Neural crest cell (in vitro differentiated cells): ENCODE data around the gene ENTREP3. TPM values are rescaled to one million over a fixed set of nuclear protein-coding genes. Genes with fewer than 3 reads are reported as not detected.
A peak's percentile ranks its signal among the peaks of the same experiment; 100 is the strongest.

Experiments used
- DNase-seq: peaks from one replicate; pipeline ENCODE4 v3.0.0; 2021; ENCODE audit warnings: low read depth, mixed read lengths, low spot score
- H3K27ac Mint-ChIP-seq: one replicate; pipeline ENCODE4 v1.8.0; 2021; ENCODE audit warnings: mild to moderate bottlenecking, mixed read lengths; ENCODE audit not compliant: unreplicated experiment
- H3K27me3 Mint-ChIP-seq: 2 replicates; pipeline ENCODE4 v1.8.0; 2021; ENCODE audit warnings: low read depth, mild to moderate bottlenecking, mixed read lengths
- H3K36me3 Mint-ChIP-seq: 2 replicates; pipeline ENCODE4 v1.8.0; 2021; ENCODE audit warnings: low read depth, mild to moderate bottlenecking, mixed read lengths
- H3K4me1 Mint-ChIP-seq: 2 replicates; pipeline ENCODE4 v1.8.0; 2021; ENCODE audit warnings: mixed read lengths
- H3K4me3 Mint-ChIP-seq: one replicate; pipeline ENCODE4 v1.8.0; 2021; ENCODE audit warnings: mild to moderate bottlenecking, mixed read lengths
- H3K9me3 Mint-ChIP-seq: 2 replicates; pipeline ENCODE4 v1.8.0; 2021; ENCODE audit warnings: mixed read lengths
- CTCF ChIP-seq: fragments of 200-600 bp; sonication (generic); conservative IDR thresholded peaks from 2 replicates; pipeline ENCODE4 v1.5.0; 2021; ENCODE audit warnings: antibody characterized with exemption, mild to moderate bottlenecking
- total RNA-seq: library from RNA; stranded (reverse); gene quantifications from 2 replicates; pipeline ENCODE4 v1.2.1, GENCODE V29; 2021

Gene ENTREP3
- total RNA-seq, 1 donor from 2014 or later = 93.1 TPM

GRCh38 chr1:155209312-155209721 is 46.0 kb downstream of the ENTREP3 start:
- no peaks in the 10 kb centered on the region for H3K9me3 Mint-ChIP-seq
- DNase-seq = no peak
- peaks cover 44% of the 10 kb centered on the region for H3K27me3 Mint-ChIP-seq
- peaks cover 44% of the 10 kb centered on the region for H3K4me1 Mint-ChIP-seq
- H3K27ac Mint-ChIP-seq = peak overlapping the region; percentile 95
- peak overlapping the region; percentile 94 for H3K4me3 Mint-ChIP-seq
- TF ChIP-seq CTCF = no peak
- H3K36me3 Mint-ChIP-seq = peaks cover 10% of the 10 kb centered on the region

- no peaks in the 10 kb centered on the region for H3K9me3 Mint-ChIP-seq
- DNase-seq = peak; percentile 76
- H3K4me3 Mint-ChIP-seq = peak within 1 kb of the TSS; percentile 94
- peaks cover 44% of the 10 kb centered on the region for H3K27me3 Mint-ChIP-seq
- peaks cover 10% of the 10 kb centered on the region for H3K36me3 Mint-ChIP-seq
- peaks cover 44% of the 10 kb centered on the region for H3K4me1 Mint-ChIP-seq
- H3K27ac Mint-ChIP-seq = peak within 1 kb of the TSS; percentile 98
- no peak for TF ChIP-seq CTCF
These were observed 46.6 kb downstream of the ENTREP3 start, which contains the start of gene MTX1 for GRCh38 chr1:155208541-155209311. TSS of gene MTX1 (plus strand) at chr1:155208695. CDS start at chr1:155208805, 110 bp downstream.

- H3K9me3 Mint-ChIP-seq = no peaks in the 10 kb centered on the region
- peaks cover 13% of the 10 kb centered on the region for H3K36me3 Mint-ChIP-seq
- peak within 1 kb of the TSS; percentile 98 for H3K27ac Mint-ChIP-seq
- peaks cover 47% of the 10 kb centered on the region for H3K27me3 Mint-ChIP-seq
- no peak for TF ChIP-seq CTCF
- H3K4me3 Mint-ChIP-seq = peak within 1 kb of the TSS; percentile 94
- H3K4me1 Mint-ChIP-seq = peaks cover 48% of the 10 kb centered on the region
- peak; percentile 55 for DNase-seq
These were observed 47.3 kb downstream of the ENTREP3 start, which contains the start of gene THBS3 for GRCh38 chr1:155207806-155208540. TSS of gene THBS3 (minus strand) at chr1:155207897. CDS start at chr1:155207876, 21 bp downstream.

- DNase-seq = peak; percentile 85
- H3K4me3 Mint-ChIP-seq = peak overlapping the region; percentile 94
- peak overlapping the region; percentile 98 for H3K27ac Mint-ChIP-seq
- no peaks in the 10 kb centered on the region for H3K9me3 Mint-ChIP-seq
- H3K4me1 Mint-ChIP-seq = peaks cover 52% of the 10 kb centered on the region
- H3K36me3 Mint-ChIP-seq = peaks cover 18% of the 10 kb centered on the region
- peak; percentile 87 for TF ChIP-seq CTCF
- H3K27me3 Mint-ChIP-seq = peaks cover 47% of the 10 kb centered on the region
These were observed 48.1 kb downstream of the ENTREP3 start for GRCh38 chr1:155206891-155207805.
